Prostate gland (tissue), 2 donors: Measurements from ENCODE around the gene FAXC.

Experiments
- POLR2A ChIP-seq: fragments of 450-650 bp; IDR thresholded peaks from one replicate; pipeline ENCODE4 v1.6.1; 2016; ENCODE audit warnings: antibody characterized with exemption, mild to moderate bottlenecking
- TF ChIP-seq, protein P1 (sequence below), 4 experiments: fragments of 200-600 bp in 2 of 4; fragments of 450-650 bp in 2 of 4; sonication (generic) in 2 of 4; IDR thresholded peaks; 1 replicate in 3 of 4; 2 replicates in 1 of 4; pipeline ENCODE4 v1.5.1; 2016 to 2019; ENCODE audit warnings: antibody characterized with exemption in 4 of 4, mild to moderate bottlenecking in 2 of 4, moderate library complexity in 2 of 4

DNA sequence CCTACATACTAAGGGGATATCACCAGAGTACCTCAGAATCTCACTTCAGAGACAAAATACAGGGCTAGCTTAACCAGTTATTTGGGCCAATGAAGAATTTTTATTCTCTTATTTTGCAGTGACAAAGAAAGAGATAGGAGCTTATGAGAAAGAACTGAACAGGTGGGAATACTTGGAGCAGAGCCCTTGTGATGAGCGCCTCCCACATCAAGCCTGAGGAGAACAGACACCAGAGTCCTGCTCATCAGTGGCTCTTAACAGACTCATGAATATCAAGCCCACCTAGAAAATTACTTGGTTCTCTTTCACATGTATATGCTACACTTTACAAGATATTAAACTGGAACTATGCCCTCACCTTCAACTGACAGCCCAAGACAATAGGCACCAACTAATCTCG lies 99.0 kb downstream of the FAXC start:
- TF ChIP-seq, protein P1, sequence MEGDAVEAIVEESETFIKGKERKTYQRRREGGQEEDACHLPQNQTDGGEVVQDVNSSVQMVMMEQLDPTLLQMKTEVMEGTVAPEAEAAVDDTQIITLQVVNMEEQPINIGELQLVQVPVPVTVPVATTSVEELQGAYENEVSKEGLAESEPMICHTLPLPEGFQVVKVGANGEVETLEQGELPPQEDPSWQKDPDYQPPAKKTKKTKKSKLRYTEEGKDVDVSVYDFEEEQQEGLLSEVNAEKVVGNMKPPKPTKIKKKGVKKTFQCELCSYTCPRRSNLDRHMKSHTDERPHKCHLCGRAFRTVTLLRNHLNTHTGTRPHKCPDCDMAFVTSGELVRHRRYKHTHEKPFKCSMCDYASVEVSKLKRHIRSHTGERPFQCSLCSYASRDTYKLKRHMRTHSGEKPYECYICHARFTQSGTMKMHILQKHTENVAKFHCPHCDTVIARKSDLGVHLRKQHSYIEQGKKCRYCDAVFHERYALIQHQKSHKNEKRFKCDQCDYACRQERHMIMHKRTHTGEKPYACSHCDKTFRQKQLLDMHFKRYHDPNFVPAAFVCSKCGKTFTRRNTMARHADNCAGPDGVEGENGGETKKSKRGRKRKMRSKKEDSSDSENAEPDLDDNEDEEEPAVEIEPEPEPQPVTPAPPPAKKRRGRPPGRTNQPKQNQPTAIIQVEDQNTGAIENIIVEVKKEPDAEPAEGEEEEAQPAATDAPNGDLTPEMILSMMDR (IDR thresholded peaks at IDR 0.05): no peak
- no peak for TF ChIP-seq POLR2A
